Measurements from ENCODE around the gene SASH3.

DNA sequence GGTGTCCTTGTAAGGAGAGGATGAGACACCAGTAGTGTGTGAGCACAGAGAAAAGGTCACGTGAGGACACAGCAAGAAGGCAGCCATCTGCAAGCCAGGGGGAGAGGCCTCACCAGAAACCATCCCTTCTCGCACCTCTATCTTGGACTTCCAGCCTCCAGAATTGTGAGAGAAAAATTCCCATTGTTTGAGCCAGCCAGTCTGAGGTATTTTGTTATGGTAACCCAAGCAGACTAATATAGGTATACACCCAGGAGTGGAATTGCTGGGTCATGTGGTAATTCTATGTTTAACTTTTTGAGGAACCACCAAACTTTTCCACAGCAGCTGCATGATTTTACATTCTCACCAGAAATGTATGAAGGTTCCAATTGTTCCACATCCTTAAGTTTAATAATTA is 38.4 kb downstream of the SASH3 start:
- TF ChIP-seq EZH2phosphoT487 (conservative IDR thresholded peaks at IDR 0.05; ENCODE audit: low read length) = no peak
- TF ChIP-seq, protein P1, sequence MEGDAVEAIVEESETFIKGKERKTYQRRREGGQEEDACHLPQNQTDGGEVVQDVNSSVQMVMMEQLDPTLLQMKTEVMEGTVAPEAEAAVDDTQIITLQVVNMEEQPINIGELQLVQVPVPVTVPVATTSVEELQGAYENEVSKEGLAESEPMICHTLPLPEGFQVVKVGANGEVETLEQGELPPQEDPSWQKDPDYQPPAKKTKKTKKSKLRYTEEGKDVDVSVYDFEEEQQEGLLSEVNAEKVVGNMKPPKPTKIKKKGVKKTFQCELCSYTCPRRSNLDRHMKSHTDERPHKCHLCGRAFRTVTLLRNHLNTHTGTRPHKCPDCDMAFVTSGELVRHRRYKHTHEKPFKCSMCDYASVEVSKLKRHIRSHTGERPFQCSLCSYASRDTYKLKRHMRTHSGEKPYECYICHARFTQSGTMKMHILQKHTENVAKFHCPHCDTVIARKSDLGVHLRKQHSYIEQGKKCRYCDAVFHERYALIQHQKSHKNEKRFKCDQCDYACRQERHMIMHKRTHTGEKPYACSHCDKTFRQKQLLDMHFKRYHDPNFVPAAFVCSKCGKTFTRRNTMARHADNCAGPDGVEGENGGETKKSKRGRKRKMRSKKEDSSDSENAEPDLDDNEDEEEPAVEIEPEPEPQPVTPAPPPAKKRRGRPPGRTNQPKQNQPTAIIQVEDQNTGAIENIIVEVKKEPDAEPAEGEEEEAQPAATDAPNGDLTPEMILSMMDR (IDR thresholded peaks at IDR 0.05; ENCODE audit: insufficient read depth, low read length, poor library complexity, severe bottlenecking) = no peak
